AG04450 (cell line): ENCODE results near the gene CXCR6. TPM values are rescaled to one million over a fixed set of nuclear protein-coding genes. Genes with fewer than 3 reads are reported as not detected.
A peak's percentile ranks its signal among the peaks of the same experiment; 100 is the strongest.

Experiments used
- CTCF ChIA-PET: fragments of 300-600, 350-600 bp; formaldehyde crosslinking; extraction: SDS; loops from one replicate; lab custom pipeline; 2022; ENCODE audit warnings: antibody characterized with exemption, inconsistent platforms; lab: Charles Lee
- POLR2A ChIA-PET: fragments of 350-600 bp; formaldehyde crosslinking; extraction: SDS; loops from one replicate; lab custom pipeline; 2021; ENCODE audit warnings: antibody characterized with exemption, inconsistent platforms; lab: Yijun Ruan, JAX
- DNase-seq: peaks from one replicate; pipeline ENCODE4 v3.0.0-alpha.2; 2011; ENCODE audit warnings: low read depth, low spot score
- H3K27ac ChIP-seq: one replicate; pipeline ENCODE4 v1.5.1; 2012; ENCODE audit warnings: low read depth, low read length, control low read depth
- H3K27me3 ChIP-seq: one replicate; pipeline ENCODE4 v1.6.0; 2012; ENCODE audit warnings: low read length; ENCODE audit not compliant: control insufficient read depth, insufficient read depth
- H3K4me3 ChIP-seq: 2 replicates; pipeline ENCODE4 v1.5.1; 2011; ENCODE audit warnings: mild to moderate bottlenecking, low read depth, low read length, control low read depth
- H3K9me3 ChIP-seq: 2 replicates; pipeline ENCODE4 v1.5.1; 2012; ENCODE audit warnings: low read length; ENCODE audit not compliant: control insufficient read depth, insufficient read depth
- polyA plus RNA-seq: library from polyadenylated mRNA; depleted of rRNA; stranded (reverse); fragments of >200 nt; gene quantifications from 2 replicates; pipeline ENCODE4 v1.2.3, GENCODE V29; 2011
- TF ChIP-seq, protein P1 (sequence below): IDR thresholded peaks from 2 replicates; pipeline ENCODE4 v1.5.1; 2011; ENCODE audit warnings: low read depth, low read length, control low read depth, inconsistent platforms

Gene CXCR6
- polyA plus RNA-seq, 1 experiment: not detected

DNA sequence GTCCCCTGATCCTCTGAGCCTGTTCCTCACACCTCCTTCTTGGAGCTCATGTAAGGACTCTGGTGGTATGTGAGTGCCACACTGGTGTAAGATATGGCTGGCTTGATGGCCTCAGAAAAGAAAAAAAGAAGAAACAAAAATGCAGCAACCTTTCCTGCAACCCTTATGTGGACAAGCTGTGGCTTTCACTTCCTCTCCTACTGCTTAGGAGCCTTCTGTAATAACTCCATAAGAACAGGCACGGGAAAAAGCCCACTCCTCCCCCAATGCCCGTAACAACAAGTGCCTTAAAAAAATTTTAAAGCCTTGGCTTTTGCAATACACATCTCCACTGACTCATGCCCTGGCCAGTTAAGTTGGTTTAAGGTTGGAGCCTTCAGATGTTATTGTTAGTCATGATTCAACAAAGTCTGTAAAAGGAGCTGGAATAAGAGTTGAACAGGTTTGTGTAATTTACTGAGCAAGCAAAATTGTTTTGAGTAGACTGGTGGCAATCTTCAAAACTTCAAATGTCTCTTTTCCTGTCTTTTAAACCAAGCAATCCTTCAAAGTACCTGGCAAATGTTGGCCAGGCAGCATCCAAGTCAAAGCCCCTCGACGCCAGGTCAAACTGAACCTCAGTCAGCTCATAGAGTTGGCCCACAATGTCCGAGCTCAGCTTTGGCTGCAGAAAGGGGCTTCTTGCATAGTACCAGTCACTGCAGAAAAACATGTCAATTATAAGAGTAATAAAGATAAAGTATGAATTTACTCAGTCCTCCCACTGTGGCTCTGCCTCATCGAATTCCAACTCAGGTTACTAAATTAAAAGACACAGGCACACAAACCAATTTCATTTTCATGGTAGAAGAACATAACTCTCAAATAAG lies 29.5 kb downstream of the CXCR6 start:
- ChIA-PET POLR2A (interaction anchor here (0.8 to 1.4 kb wide), 6 partner anchors 8 to 21 kb away, joined by 3 to 8 read pairs (median 6); no protein-coding TSS in a partner anchor), CTCF (interaction anchor here (0.6 to 2.0 kb wide), 3 partner anchors 34 to 427 kb away, joined by 3 to 9 read pairs (median 4); no protein-coding TSS in a partner anchor)
- TF ChIP-seq, protein P1, sequence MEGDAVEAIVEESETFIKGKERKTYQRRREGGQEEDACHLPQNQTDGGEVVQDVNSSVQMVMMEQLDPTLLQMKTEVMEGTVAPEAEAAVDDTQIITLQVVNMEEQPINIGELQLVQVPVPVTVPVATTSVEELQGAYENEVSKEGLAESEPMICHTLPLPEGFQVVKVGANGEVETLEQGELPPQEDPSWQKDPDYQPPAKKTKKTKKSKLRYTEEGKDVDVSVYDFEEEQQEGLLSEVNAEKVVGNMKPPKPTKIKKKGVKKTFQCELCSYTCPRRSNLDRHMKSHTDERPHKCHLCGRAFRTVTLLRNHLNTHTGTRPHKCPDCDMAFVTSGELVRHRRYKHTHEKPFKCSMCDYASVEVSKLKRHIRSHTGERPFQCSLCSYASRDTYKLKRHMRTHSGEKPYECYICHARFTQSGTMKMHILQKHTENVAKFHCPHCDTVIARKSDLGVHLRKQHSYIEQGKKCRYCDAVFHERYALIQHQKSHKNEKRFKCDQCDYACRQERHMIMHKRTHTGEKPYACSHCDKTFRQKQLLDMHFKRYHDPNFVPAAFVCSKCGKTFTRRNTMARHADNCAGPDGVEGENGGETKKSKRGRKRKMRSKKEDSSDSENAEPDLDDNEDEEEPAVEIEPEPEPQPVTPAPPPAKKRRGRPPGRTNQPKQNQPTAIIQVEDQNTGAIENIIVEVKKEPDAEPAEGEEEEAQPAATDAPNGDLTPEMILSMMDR: no peak
- DNase-seq: peak; percentile 85
- peak overlapping the region; percentile 87 for H3K27ac ChIP-seq
- no peaks in the 10 kb centered on the region for H3K9me3 ChIP-seq
- H3K27me3 ChIP-seq: no peaks in the 10 kb centered on the region
- H3K4me3 ChIP-seq: 0 out of 2 replicates have a peak overlapping the region, but pooled peaks have one; percentile 11

DNA sequence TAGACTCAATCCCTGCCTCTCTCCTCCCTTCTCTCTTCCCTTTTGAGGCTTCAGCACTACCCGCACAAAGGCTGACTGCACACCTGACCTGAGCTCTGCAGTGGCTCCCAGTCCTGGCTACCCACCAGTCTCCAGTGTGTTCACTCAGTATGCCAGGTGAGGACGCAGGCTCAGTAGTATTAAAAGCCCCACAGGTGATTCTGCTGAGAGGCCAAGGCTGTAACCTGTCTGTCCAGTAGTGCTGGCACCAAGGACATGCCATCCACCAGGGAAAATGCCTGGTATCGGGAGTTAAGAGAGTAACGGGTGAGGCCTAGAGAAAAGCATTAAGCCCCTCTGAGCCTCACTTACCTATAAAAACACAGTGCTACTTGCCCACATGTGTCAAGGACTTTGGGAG lies 31.4 kb downstream of the CXCR6 start:
- Histone ChIP-seq H3K27ac (no peak overlapping the region), H3K4me3 (no peak overlapping the region), H3K27me3 (no peaks in the 10 kb centered on the region), H3K9me3 (no peaks in the 10 kb centered on the region)
- no peak for DNase-seq
- TF ChIP-seq, protein P1: no peak
- ChIA-PET POLR2A (no interaction called here), CTCF (no interaction called here)

DNA sequence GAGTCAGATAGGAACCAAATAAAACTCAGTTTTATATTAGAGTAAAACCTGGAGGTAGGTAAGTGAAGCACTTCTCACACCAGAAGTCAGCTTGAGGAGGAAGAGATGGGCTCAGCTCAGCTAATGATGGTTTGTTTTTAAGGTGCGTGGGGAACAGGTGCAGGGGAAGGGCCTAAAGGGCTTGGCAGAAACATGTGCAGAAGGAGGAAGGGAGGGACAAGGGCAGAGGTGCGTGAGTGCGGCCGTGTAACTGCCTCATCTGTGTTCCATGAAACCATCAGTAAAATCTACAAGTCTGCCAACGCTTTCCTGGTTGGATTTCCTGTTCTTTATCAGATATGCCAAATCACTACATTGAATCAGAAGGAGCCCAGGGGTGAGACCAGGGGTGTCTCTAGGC lies 32.4 kb downstream of the CXCR6 start:
- Histone ChIP-seq H3K27me3 (no peaks in the 10 kb centered on the region), H3K27ac (no peak overlapping the region), H3K9me3 (no peaks in the 10 kb centered on the region), H3K4me3 (no peak overlapping the region)
- ChIA-PET POLR2A (no interaction called here), CTCF (no interaction called here)
- no peak for DNase-seq
- TF ChIP-seq, protein P1: no peak

DNA sequence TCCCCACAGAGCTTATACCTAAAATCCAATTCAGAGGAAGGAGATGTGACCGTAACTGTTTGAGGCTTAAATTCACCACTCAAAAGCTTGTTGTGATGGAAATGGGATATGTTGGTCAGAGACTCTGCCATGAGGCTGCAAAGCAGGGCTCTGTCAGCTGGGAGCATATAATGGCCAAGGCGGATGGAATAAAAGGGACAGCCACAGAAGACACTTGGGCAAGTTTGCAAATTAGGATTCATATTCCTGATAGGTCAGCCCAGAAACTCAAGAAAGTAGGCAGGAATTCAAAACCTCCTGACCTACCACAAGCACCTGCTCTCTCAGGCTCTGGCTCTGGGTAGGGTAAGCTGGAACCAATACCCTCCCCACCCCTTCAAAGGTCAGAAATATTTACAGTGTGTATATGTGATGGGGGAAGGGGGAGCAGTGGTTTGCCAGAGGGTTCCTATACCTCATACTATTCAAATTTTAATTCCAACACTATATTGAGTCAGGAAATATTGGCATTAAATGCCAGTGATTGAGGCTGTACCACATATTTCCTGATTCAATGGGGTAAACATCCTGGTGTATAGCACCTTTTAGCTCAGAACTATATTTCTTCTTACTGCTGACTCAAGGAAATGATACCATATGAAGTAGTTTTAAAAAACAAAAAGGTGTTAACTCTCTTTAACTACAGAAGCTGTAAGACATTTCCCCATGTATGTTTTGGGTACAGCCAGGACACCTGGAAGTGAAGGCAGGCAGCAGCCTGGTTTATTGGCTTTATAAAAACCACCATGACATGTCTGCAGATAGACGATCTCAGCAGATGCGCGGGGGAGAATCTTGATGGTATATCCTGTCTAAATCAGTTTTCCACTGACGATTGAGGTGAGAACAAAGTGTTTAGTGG lies 33.2 kb downstream of the CXCR6 start:
- Histone ChIP-seq H3K27ac (no peak overlapping the region), H3K27me3 (no peaks in the 10 kb centered on the region), H3K4me3 (no peak overlapping the region), H3K9me3 (no peaks in the 10 kb centered on the region)
- POLR2A ChIA-PET: no interaction called here
- CTCF ChIA-PET: no interaction called here
- no peak for DNase-seq
- TF ChIP-seq, protein P1: no peak
